ENCODE results near the gene SMPD3. TPM values are rescaled to one million over a fixed set of nuclear protein-coding genes. Genes with fewer than 3 reads are reported as not detected.

Gene SMPD3
- total and polyA plus RNA-seq, 2 donors (not counting 3 experiments of a cell fraction or from before 2014, with no cell fraction given): not detected

GRCh38 chr16:68319185-68319908 lies 129.0 kb downstream of the SMPD3 start:
- no peaks in the 10 kb centered on the region for H4K20me1 ChIP-seq (replicated peaks; ENCODE audit: control insufficient read depth, extremely low read depth, insufficient read depth, low read length)
- no TSS peak for BruUV-seq (replicated peaks)

More at GRCh38 chr16:68319185-68319908, 129.0 kb downstream of the SMPD3 start:
- TF ChIP-seq POLR2AphosphoS5 (IDR thresholded peaks at IDR 0.05; ENCODE audit: insufficient read depth, low read depth, low read length) (no peak), MAX (IDR thresholded peaks at IDR 0.05; ENCODE audit: insufficient read depth, insufficient read length) (no peak), FOS (IDR thresholded peaks at IDR 0.05; ENCODE audit: borderline replicate concordance, insufficient read depth, low read length) (no peak), GATA2 (IDR thresholded peaks at IDR 0.05; ENCODE audit: insufficient read depth, insufficient read length, low read depth, low read length) (no peak), CTCF (IDR thresholded peaks at IDR 0.05; ENCODE audit: extremely low read depth in 1 of 2, insufficient read depth in 1 of 2, low read depth in 1 of 2, low read length in 2 of 2) (no peak)
- intact Hi-C loops (cut with micrococcal nuclease): no loop called here
- Histone ChIP-seq H3K9me1 (replicated peaks; ENCODE audit: control insufficient read depth, extremely low read depth, insufficient read depth, low read length) (no peaks in the 10 kb centered on the region), H3K4me3 (replicated peaks in 1 of 3; ENCODE audit: insufficient read depth in 1 of 3, low read depth in 1 of 3, low read length in 3 of 3) (no peak overlapping the region), H3K36me3 (ENCODE audit: control insufficient read depth in 2 of 2, extremely low read depth in 1 of 2, insufficient read depth in 2 of 2, low read length in 2 of 2) (peaks cover 0 to 3% of the 10 kb centered on the region in 2 experiments), H3K79me2 (ENCODE audit: control insufficient read depth, insufficient read depth, low read length) (no peaks in the 10 kb centered on the region), H3K9me3 (replicated peaks; ENCODE audit: control insufficient read depth, insufficient read depth, low read length) (no peaks in the 10 kb centered on the region), H2AFZ (ENCODE audit: low read depth, low read length) (no peak overlapping the region), H3K27me3 (ENCODE audit: control insufficient read depth in 2 of 2, insufficient read depth in 2 of 2, low read length in 2 of 2) (no peaks in the 10 kb centered on the region), H3K9ac (replicated peaks; ENCODE audit: extremely low read depth, insufficient read depth, low read length) (no peak overlapping the region), H3K4me1 (ENCODE audit: control insufficient read depth, extremely low read depth, insufficient read depth, low read length) (peaks cover 3% of the 10 kb centered on the region), H3K27ac (ENCODE audit: insufficient read depth, low read depth, low read length) (no peak overlapping the region), H3K4me2 (ENCODE audit: insufficient read depth, low read length) (no peak overlapping the region)
- FAIRE-seq: no peak
- ChIA-PET CTCF (interaction anchor here (0.8 to 1.4 kb wide), 3 partner anchors 10 to 75 kb away, joined by 4 to 9 read pairs (median 8); partner anchors contain the start of gene SLC7A6), POLR2A (no interaction called here)
- dilution Hi-C loops (cut with MboI; ENCODE audit: extremely low pct_ligation_motif_present, low sequenced_read_pairs): no loop called here
- DNase-seq (ENCODE audit: low read depth, low spot score): no peak

Measured in endothelial cell of umbilical vein (primary cell).